GM12878 (cell line): Measurements from ENCODE around the gene FHOD3.
A peak's percentile ranks its signal among the peaks of the same experiment; 100 is the strongest.

ENCODE experiments used
- ATF2 ChIP-seq: IDR thresholded peaks from 2 replicates; pipeline ENCODE4 v1.6.1; 2012; ENCODE audit warnings: low read length, inconsistent platforms
- CHD4 ChIP-seq: fragments of 200-600 bp; sonication (generic); IDR thresholded peaks from 2 replicates; pipeline ENCODE4 v1.6.1; 2016; ENCODE audit warnings: mild to moderate bottlenecking
- E2F8 ChIP-seq: fragments of 450-650 bp; IDR thresholded peaks from 2 replicates; pipeline ENCODE4 v1.6.1; 2018; ENCODE audit warnings: mild to moderate bottlenecking, low read depth, moderate library complexity; ENCODE audit not compliant: partially characterized antibody
- EZH2 ChIP-seq: IDR thresholded peaks from 2 replicates; pipeline ENCODE4 v1.6.1; 2012; ENCODE audit warnings: low read depth, mild to moderate bottlenecking, control low read depth, inconsistent platforms, low read length, borderline replicate concordance; ENCODE audit not compliant: control insufficient read depth
- MAX ChIP-seq: IDR thresholded peaks from 2 replicates; pipeline ENCODE4 v1.6.1; 2012; ENCODE audit warnings: low read depth, low read length, improper control_type of control experiment
- NBN ChIP-seq: fragments of 450-650 bp; IDR thresholded peaks from 2 replicates; pipeline ENCODE4 v1.6.1; 2016
- REST ChIP-seq: IDR thresholded peaks from 2 replicates; pipeline ENCODE4 v1.6.1; 2012; ENCODE audit warnings: mild to moderate bottlenecking, low read depth, low read length

- TF ChIP-seq MAX = peak; percentile 18; the same call in 1 of the 2 replicates
- TF ChIP-seq EZH2 = no peak
- TF ChIP-seq NBN = no peak
- TF ChIP-seq E2F8 = no peak
- no peak for TF ChIP-seq CHD4
- TF ChIP-seq ATF2 = no peak
- TF ChIP-seq REST = no peak
These were observed 531.3 kb downstream of the FHOD3 start, which contains the start of the genes KIAA1328 and TPGS2 for GRCh38 chr18:36828630-36829361.
